H9 (cell line): ENCODE results near the gene ITLN1. TPM values are rescaled to one million over a fixed set of nuclear protein-coding genes. Genes with fewer than 3 reads are reported as not detected.

Experiments used
- DNase-seq: peaks from one replicate; pipeline ENCODE4 v3.0.0-alpha.2; 2017
- H2AFZ ChIP-seq: one replicate; pipeline ENCODE4 v1.6.1; 2013; ENCODE audit warnings: mild to moderate bottlenecking, low read length, control low read depth, moderate library complexity
- H2AK5ac ChIP-seq: 2 replicates; pipeline ENCODE4 v1.6.1; 2013; ENCODE audit warnings: low read length, control low read depth, mixed read lengths; ENCODE audit not compliant: insufficient read length
- H2BK120ac ChIP-seq: one replicate; pipeline ENCODE4 v1.6.1; 2013; ENCODE audit warnings: low read depth, mild to moderate bottlenecking, low read length, control low read depth, inconsistent platforms; ENCODE audit not compliant: poor library complexity, severe bottlenecking
- H2BK12ac ChIP-seq: 2 replicates; pipeline ENCODE4 v1.6.1; 2013; ENCODE audit warnings: low read length, control low read depth, mixed read lengths, low read depth; ENCODE audit not compliant: insufficient read length
- H2BK15ac ChIP-seq: 2 replicates; pipeline ENCODE4 v1.6.1; 2013; ENCODE audit warnings: low read depth, low read length, control low read depth
- H2BK20ac ChIP-seq: one replicate; pipeline ENCODE4 v1.6.1; 2013; ENCODE audit warnings: low read depth, mild to moderate bottlenecking, low read length, control low read depth, inconsistent platforms; ENCODE audit not compliant: poor library complexity, severe bottlenecking
- H2BK5ac ChIP-seq: 2 replicates; pipeline ENCODE4 v1.6.1; 2013; ENCODE audit warnings: low read length, control low read depth, mixed read lengths; ENCODE audit not compliant: insufficient read length
- H3K14ac ChIP-seq: 2 replicates; pipeline ENCODE4 v1.6.1; 2013; ENCODE audit warnings: low read length, control low read depth; ENCODE audit not compliant: insufficient read depth
- H3K18ac ChIP-seq: 2 replicates; pipeline ENCODE4 v1.6.1; 2013; ENCODE audit warnings: low read depth, mild to moderate bottlenecking, mixed read lengths, low read length, control low read depth; ENCODE audit not compliant: insufficient read length
- H3K23ac ChIP-seq: 2 replicates; pipeline ENCODE4 v1.6.1; 2013; ENCODE audit warnings: low read length, control low read depth, mixed read lengths, low read depth; ENCODE audit not compliant: insufficient read length
- H3K23me2 ChIP-seq: 2 replicates; pipeline ENCODE4 v1.6.1; 2013; ENCODE audit warnings: low read depth, mild to moderate bottlenecking, mixed read lengths, low read length, control low read depth; ENCODE audit not compliant: insufficient read length, poor library complexity, severe bottlenecking
- H3K27ac ChIP-seq: 2 replicates; pipeline ENCODE4 v1.5.1; 2013; ENCODE audit warnings: low read length, control low read depth, mixed read lengths, low read depth; ENCODE audit not compliant: insufficient read length
- H3K27me3 ChIP-seq: 2 replicates; pipeline ENCODE4 v1.6.1; 2013; ENCODE audit warnings: low read length, control low read depth, inconsistent platforms; ENCODE audit not compliant: insufficient read depth
- H3K4ac ChIP-seq: 2 replicates; pipeline ENCODE4 v1.6.1; 2013; ENCODE audit warnings: low read depth, mild to moderate bottlenecking, control low read depth, inconsistent platforms, low read length, moderate library complexity
- H3K4me1 ChIP-seq: 2 replicates; pipeline ENCODE4 v1.6.1; 2013; ENCODE audit warnings: low read length, control low read depth, inconsistent platforms; ENCODE audit not compliant: insufficient read depth
- H3K4me2 ChIP-seq: 2 replicates; pipeline ENCODE4 v1.6.1; 2013; ENCODE audit warnings: low read length, control low read depth, mixed read lengths; ENCODE audit not compliant: insufficient read length, insufficient read depth
- H3K56ac ChIP-seq: 2 replicates; pipeline ENCODE4 v1.6.1; 2013; ENCODE audit warnings: low read depth, mild to moderate bottlenecking, mixed read lengths, low read length, control low read depth; ENCODE audit not compliant: insufficient read length
- H3K79me1 ChIP-seq: 2 replicates; pipeline ENCODE4 v1.6.1; 2013; ENCODE audit warnings: low read depth, mild to moderate bottlenecking, moderate library complexity, low read length, control low read depth, inconsistent platforms; ENCODE audit not compliant: insufficient read depth, poor library complexity, severe bottlenecking
- H3K79me2 ChIP-seq: 2 replicates; pipeline ENCODE4 v1.6.1; 2013; ENCODE audit warnings: low read length, control low read depth, inconsistent platforms; ENCODE audit not compliant: insufficient read depth
- H3K9ac ChIP-seq: 2 replicates; pipeline ENCODE4 v1.6.1; 2013; ENCODE audit warnings: low read length, control low read depth, mixed read lengths; ENCODE audit not compliant: insufficient read length; ENCODE audit errors: extremely low read depth
- H3K9me3 ChIP-seq: one replicate; pipeline ENCODE4 v1.6.1; 2013; ENCODE audit warnings: low read depth, low read length, inconsistent platforms; ENCODE audit not compliant: control insufficient read depth
- H3T11ph ChIP-seq: one replicate; pipeline ENCODE4 v1.6.1; 2013; ENCODE audit warnings: mild to moderate bottlenecking, low read length, control low read depth, inconsistent platforms
- H4K20me1 ChIP-seq: one replicate; pipeline ENCODE4 v1.6.1; 2013; ENCODE audit not compliant: control insufficient read depth, insufficient read length, insufficient read depth
- H4K5ac ChIP-seq: 2 replicates; pipeline ENCODE4 v1.6.1; 2013; ENCODE audit warnings: low read depth, mild to moderate bottlenecking, mixed read lengths, low read length, control low read depth; ENCODE audit not compliant: insufficient read length
- H4K8ac ChIP-seq: replicated peaks from 2 replicates; pipeline ENCODE4 v1.6.1; 2013; ENCODE audit warnings: low read length, control low read depth, mixed read lengths, low read depth; ENCODE audit not compliant: insufficient read length
- H4K91ac ChIP-seq: 2 replicates; pipeline ENCODE4 v1.6.1; 2013; ENCODE audit warnings: low read depth, mild to moderate bottlenecking, moderate library complexity, mixed read lengths, low read length, control low read depth; ENCODE audit not compliant: insufficient read length
- H3K27ac Mint-ChIP-seq, 3 experiments: 2 replicates in 2 of 3; 3 replicates in 1 of 3; pipeline ENCODE4 v1.8.0; 2020 to 2021; ENCODE audit warnings: mixed read lengths in 3 of 3, mild to moderate bottlenecking in 1 of 3, moderate library complexity in 1 of 3
- H3K27me3 Mint-ChIP-seq: 2 replicates; pipeline ENCODE4 v1.8.0; 2021; ENCODE audit warnings: low read depth, mild to moderate bottlenecking, moderate library complexity, mixed read lengths
- H3K36me3 Mint-ChIP-seq, 3 experiments: 2 replicates in 2 of 3; 3 replicates in 1 of 3; pipeline ENCODE4 v1.8.0; 2020 to 2021; ENCODE audit warnings: low read depth in 3 of 3, mixed read lengths in 3 of 3; ENCODE audit not compliant: insufficient read depth in 1 of 3
- H3K4me1 Mint-ChIP-seq, 2 experiments: 2 replicates each; pipeline ENCODE4 v1.8.0; 2020; ENCODE audit warnings: mixed read lengths in 2 of 2
- H3K4me3 Mint-ChIP-seq, 2 experiments: 2 replicates in 1 of 2; 3 replicates in 1 of 2; pipeline ENCODE4 v1.8.0; 2020 to 2021; ENCODE audit warnings: mild to moderate bottlenecking in 2 of 2, mixed read lengths in 2 of 2, moderate library complexity in 1 of 2
- H3K9me3 Mint-ChIP-seq, 2 experiments: 2 replicates in 1 of 2; 3 replicates in 1 of 2; pipeline ENCODE4 v1.8.0; 2020; ENCODE audit warnings: mild to moderate bottlenecking in 2 of 2, mixed read lengths in 2 of 2, moderate library complexity in 1 of 2
- WGBS: extraction: QIAGEN DNeasy Blood & Tissue Kit; methylation state at CpG from one replicate; pipeline ENCODE4 v1.1.7; 2013; ENCODE audit warnings: missing lambda C conversion rate, low lambda C conversion rate, mixed read lengths; ENCODE audit not compliant: insufficient read length; ENCODE audit errors: extremely low coverage; 5-methylcytosine and 5-hydroxymethylcytosine counted together
- total RNA-seq: library from RNA; stranded (reverse); gene quantifications from 2 replicates; pipeline ENCODE4 v1.2.1, GENCODE V29; 2021
- TF ChIP-seq, protein P1 (sequence below): fragments of 200-600 bp; sonication (generic); conservative IDR thresholded peaks from 3 replicates; pipeline ENCODE4 v1.8.0; 2021; ENCODE audit warnings: antibody characterized with exemption, mild to moderate bottlenecking

ITLN1 gene
- total RNA-seq, 1 experiment from 2014 or later, result not detected

DNA sequence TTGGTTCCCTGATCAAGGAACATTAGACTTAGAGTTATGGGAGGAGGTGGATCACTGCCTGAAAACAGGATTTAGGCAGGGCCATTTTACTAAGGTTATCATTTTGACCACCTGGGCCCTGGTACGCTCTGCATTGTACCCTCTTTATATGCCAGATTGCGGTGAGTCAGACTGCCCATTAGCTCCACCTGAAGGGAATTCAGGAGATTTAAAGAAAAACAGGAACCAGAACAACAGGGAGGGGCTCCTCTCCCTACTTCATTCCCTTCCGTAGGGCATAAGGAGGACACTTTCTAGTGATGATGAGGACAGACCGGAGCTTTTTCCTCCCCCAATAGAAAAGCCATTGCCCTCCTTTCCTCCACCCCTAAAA, 20.6 kb upstream of the ITLN1 start:
- Histone ChIP-seq H2BK120ac (no peak overlapping the region), H3K14ac (no peak overlapping the region), H3K79me2 (no peaks in the 10 kb centered on the region), H3K23me2 (no peaks in the 10 kb centered on the region), H3K4me1 (no peaks in the 10 kb centered on the region), H3K9ac (no peak overlapping the region), H3K4me2 (no peak overlapping the region), H3K18ac (no peak overlapping the region), H3K4ac (no peak overlapping the region), H3K56ac (no peak overlapping the region), H3T11ph (no peak overlapping the region), H2BK5ac (no peak overlapping the region), H2AFZ (no peak overlapping the region), H2BK12ac (no peak overlapping the region), H4K5ac (no peak overlapping the region), H3K9me3 (no peaks in the 10 kb centered on the region), H3K27me3 (no peaks in the 10 kb centered on the region), H3K23ac (no peak overlapping the region), H4K20me1 (no peaks in the 10 kb centered on the region), H4K8ac (no peak overlapping the region), H2BK20ac (no peak overlapping the region), H3K79me1 (no peaks in the 10 kb centered on the region), H2AK5ac (no peak overlapping the region), H2BK15ac (no peak overlapping the region), H3K27ac (no peak overlapping the region), H4K91ac (no peak overlapping the region)
- Mint-ChIP-seq H3K36me3 (no peaks in the 10 kb centered on the region), H3K4me1 (peaks cover 0 to 6% of the 10 kb centered on the region in 2 experiments; a peak in 3 of 4 replicates), H3K27ac (no peak overlapping the region), H3K27me3 (peaks cover 3% of the 10 kb centered on the region), H3K9me3 (no peaks in the 10 kb centered on the region), H3K4me3 (no peak overlapping the region)
- TF ChIP-seq, protein P1, sequence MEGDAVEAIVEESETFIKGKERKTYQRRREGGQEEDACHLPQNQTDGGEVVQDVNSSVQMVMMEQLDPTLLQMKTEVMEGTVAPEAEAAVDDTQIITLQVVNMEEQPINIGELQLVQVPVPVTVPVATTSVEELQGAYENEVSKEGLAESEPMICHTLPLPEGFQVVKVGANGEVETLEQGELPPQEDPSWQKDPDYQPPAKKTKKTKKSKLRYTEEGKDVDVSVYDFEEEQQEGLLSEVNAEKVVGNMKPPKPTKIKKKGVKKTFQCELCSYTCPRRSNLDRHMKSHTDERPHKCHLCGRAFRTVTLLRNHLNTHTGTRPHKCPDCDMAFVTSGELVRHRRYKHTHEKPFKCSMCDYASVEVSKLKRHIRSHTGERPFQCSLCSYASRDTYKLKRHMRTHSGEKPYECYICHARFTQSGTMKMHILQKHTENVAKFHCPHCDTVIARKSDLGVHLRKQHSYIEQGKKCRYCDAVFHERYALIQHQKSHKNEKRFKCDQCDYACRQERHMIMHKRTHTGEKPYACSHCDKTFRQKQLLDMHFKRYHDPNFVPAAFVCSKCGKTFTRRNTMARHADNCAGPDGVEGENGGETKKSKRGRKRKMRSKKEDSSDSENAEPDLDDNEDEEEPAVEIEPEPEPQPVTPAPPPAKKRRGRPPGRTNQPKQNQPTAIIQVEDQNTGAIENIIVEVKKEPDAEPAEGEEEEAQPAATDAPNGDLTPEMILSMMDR, result no peak
- WGBS, result no CpG with 5 or more reads among the region's 4 CpGs
- DNase-seq, result no peak
